Effector memory CD4-positive, alpha-beta T cell (primary cell): ENCODE measurements around the gene FAF1.
"Not testable (repeated sequence)": the region's sequence is repeated elsewhere in the genome, so short reads cannot be mapped to it uniquely, and the experiment has no call there.

Experiments
- DNase-seq, 3 donors: peaks; one replicate each; pipeline ENCODE4 v3.0.0-alpha.2; 2020
- H3K27ac ChIP-seq: 2 replicates; pipeline ENCODE4 v1.7.0; 2013; ENCODE audit warnings: mild to moderate bottlenecking, low read length, moderate library complexity; ENCODE audit not compliant: insufficient read depth, poor library complexity, severe bottlenecking
- H3K27me3 ChIP-seq: replicated peaks from 2 replicates; pipeline ENCODE4 v1.7.0; 2013; ENCODE audit warnings: mild to moderate bottlenecking, low read length; ENCODE audit not compliant: insufficient read depth, control insufficient read depth, poor library complexity, severe bottlenecking
- H3K36me3 ChIP-seq: 2 replicates; pipeline ENCODE4 v1.7.0; 2013; ENCODE audit warnings: mild to moderate bottlenecking, low read length, moderate library complexity; ENCODE audit not compliant: control insufficient read depth, insufficient read depth
- H3K4me1 ChIP-seq: 2 replicates; pipeline ENCODE4 v1.7.0; 2013; ENCODE audit warnings: low read length, mild to moderate bottlenecking; ENCODE audit not compliant: control insufficient read depth, insufficient read depth, poor library complexity, severe bottlenecking
- H3K4me3 ChIP-seq: 2 replicates; pipeline ENCODE4 v1.7.0; 2013; ENCODE audit warnings: low read length, low read depth, mild to moderate bottlenecking; ENCODE audit not compliant: insufficient read depth, poor library complexity, severe bottlenecking
- H3K9me3 ChIP-seq: 2 replicates; pipeline ENCODE4 v1.7.0; 2013; ENCODE audit warnings: mild to moderate bottlenecking, low read length, moderate library complexity; ENCODE audit not compliant: control insufficient read depth

The FAF1 gene

GRCh38 chr1:50964863-50965262, 4.8 kb upstream of the FAF1 start:
- Histone ChIP-seq H3K4me1 (peaks cover 9% of the 10 kb centered on the region), H3K4me3 (no peak overlapping the region), H3K9me3 (no peaks in the 10 kb centered on the region), H3K36me3 (no peaks in the 10 kb centered on the region), H3K27me3 (no peaks in the 10 kb centered on the region), H3K27ac (no peak overlapping the region)
- DNase-seq = no peak

GRCh38 chr1:50959303-50959912, 659 bp downstream of the FAF1 start:
- H3K27ac ChIP-seq = peak overlapping the region; percentile 69
- DNase-seq = no peak
- no peaks in the 10 kb centered on the region for H3K9me3 ChIP-seq
- H3K4me3 ChIP-seq = peak overlapping the region; percentile 61
- H3K36me3 ChIP-seq = no peaks in the 10 kb centered on the region
- peaks cover 9% of the 10 kb centered on the region for H3K4me1 ChIP-seq
- no peaks in the 10 kb centered on the region for H3K27me3 ChIP-seq

GRCh38 chr1:50955116-50955515, 5.0 kb downstream of the FAF1 start:
- DNase-seq = no peak
- H3K36me3 ChIP-seq = no peaks in the 10 kb centered on the region
- H3K27me3 ChIP-seq = no peaks in the 10 kb centered on the region
- no peaks in the 10 kb centered on the region for H3K9me3 ChIP-seq
- no peak overlapping the region for H3K27ac ChIP-seq
- H3K4me3 ChIP-seq = no peak overlapping the region
- peaks cover 5% of the 10 kb centered on the region for H3K4me1 ChIP-seq

DNA sequence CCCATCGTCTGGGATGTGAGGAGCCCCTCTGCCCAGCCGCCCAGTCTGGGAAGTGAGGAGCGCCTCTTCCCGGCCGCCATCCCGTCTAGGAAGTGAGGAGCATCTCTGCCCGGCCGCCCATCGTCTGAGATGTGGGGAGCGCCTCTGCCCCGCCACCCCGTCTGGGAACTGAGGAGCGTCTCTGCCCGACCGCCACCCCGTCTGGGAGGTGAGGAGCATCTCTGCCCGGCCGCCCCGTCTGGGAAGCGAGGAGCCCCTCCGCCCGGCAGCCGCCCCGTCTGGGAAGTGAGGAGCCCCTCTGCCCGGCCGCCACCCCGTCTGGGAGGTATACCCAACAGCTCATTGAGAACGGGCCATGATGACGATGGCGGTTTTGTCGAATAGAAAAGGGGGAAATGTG, 7.5 kb downstream of the FAF1 start:
- H3K4me3 ChIP-seq, H3K4me1 ChIP-seq, DNase-seq, H3K9me3 ChIP-seq, H3K27ac ChIP-seq, H3K36me3 ChIP-seq, H3K27me3 ChIP-seq: not testable (repeated sequence)

DNA sequence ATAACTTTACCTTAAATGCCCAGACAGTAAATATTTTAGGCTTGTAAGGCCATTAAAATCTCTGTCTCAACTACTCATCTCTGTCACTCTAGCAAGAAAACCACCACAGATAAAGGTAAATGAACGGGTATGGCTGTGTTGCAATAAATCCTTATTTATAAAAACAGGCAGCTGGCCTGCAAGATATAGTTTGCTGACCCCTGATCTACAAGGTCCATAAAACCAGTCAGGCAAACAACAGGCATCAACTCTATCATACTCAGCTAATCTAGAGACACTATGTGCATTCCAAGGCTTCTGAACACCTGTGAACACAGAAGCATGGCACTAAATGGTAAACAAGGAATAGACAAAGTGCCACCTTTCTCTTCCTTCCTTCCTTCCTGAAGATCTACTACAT, 9.7 kb downstream of the FAF1 start:
- Histone ChIP-seq H3K9me3 (no peaks in the 10 kb centered on the region), H3K27me3 (no peaks in the 10 kb centered on the region), H3K27ac (no peak overlapping the region), H3K36me3 (no peaks in the 10 kb centered on the region), H3K4me3 (no peak overlapping the region), H3K4me1 (no peaks in the 10 kb centered on the region)
- no peak for DNase-seq

GRCh38 chr1:50949286-50949982, 10.6 kb downstream of the FAF1 start:
- Histone ChIP-seq H3K9me3 (no peaks in the 10 kb centered on the region), H3K4me1 (no peaks in the 10 kb centered on the region), H3K27me3 (no peaks in the 10 kb centered on the region), H3K27ac (no peak overlapping the region), H3K36me3 (no peaks in the 10 kb centered on the region), H3K4me3 (no peak overlapping the region)
- no peak for DNase-seq

- Histone ChIP-seq H3K4me1 (no peaks in the 10 kb centered on the region), H3K27me3 (no peaks in the 10 kb centered on the region), H3K9me3 (no peaks in the 10 kb centered on the region), H3K27ac (no peak overlapping the region), H3K36me3 (no peaks in the 10 kb centered on the region), H3K4me3 (no peak overlapping the region)
- DNase-seq = no peak
Observed at GRCh38 chr1:50942334-50942733, 17.7 kb downstream of the FAF1 start.

DNA sequence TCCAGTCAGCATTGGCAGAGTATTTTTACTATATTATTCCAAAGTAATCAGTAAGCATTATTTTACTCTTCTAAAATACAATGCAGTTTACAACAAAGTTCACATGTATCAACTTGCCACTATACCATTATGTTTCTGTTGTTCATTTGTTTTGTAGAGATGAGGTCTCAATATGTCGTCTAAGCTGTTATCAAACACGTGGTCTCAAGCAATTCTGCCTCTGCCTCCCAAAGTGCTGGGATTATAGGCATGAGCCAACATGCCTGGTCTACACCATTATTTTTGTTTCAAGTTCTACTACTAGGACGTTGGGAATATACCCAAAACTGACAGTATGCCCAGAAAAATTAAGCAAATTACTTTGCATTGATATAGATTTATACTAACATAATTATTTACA, 19.8 kb downstream of the FAF1 start:
- Histone ChIP-seq H3K36me3 (no peaks in the 10 kb centered on the region), H3K4me3 (no peak overlapping the region), H3K4me1 (no peaks in the 10 kb centered on the region), H3K27me3 (no peaks in the 10 kb centered on the region), H3K9me3 (no peaks in the 10 kb centered on the region), H3K27ac (no peak overlapping the region)
- DNase-seq = no peak

DNA sequence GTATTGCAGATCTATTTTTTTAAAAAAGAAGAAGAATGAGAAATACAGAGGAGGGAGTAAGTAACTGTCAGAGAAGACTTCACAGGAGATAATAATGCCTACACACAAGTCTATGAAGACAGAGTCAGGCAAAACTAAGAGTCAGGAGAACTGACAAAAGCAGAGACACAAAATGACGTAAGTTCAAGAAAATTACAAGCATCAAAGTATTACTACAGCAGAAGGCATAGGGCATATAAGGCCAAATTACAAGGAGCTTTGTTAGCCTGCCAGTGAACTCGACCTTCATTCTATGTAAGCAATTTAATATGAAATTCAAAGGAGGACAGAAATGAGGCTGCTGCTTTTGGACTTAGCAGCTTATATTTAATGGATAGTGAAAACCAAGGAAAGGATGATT, 23.7 kb downstream of the FAF1 start:
- Histone ChIP-seq H3K27ac (no peak overlapping the region), H3K36me3 (no peaks in the 10 kb centered on the region)
- DNase-seq = no peak

DNA sequence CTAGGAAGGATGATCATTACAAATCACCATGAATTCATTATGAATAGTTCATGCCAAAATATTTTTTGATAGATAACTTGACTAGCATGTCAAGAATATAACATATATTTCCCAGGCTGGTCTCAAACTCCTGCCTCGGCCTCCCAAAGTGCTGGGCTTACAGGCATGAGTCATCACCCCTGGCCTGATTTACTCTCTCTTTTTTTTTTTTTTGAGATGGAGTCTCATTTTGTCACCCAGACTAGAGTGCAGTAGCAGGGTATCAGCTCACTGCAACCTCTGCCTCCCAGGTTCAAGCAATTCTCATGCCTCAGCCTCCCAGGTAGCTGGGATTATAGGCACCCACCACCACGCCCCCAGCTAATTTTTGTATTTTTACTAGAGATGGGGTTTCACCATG, 24.8 kb downstream of the FAF1 start:
- not testable (repeated sequence) for H3K4me1 ChIP-seq, H3K27me3 ChIP-seq, H3K4me3 ChIP-seq, H3K36me3 ChIP-seq, H3K9me3 ChIP-seq, H3K27ac ChIP-seq, DNase-seq

More for the DNA sequence above, 23.7 kb downstream of the FAF1 start:
- no peaks in the 10 kb centered on the region for H3K9me3 ChIP-seq
- no peaks in the 10 kb centered on the region for H3K27me3 ChIP-seq
- H3K4me1 ChIP-seq = no peaks in the 10 kb centered on the region
- no peak overlapping the region for H3K4me3 ChIP-seq
